CD4-positive, alpha-beta T cell treated with Interleukin-2 at 100 ng/mL for 4 hours (primary cell): Measurements from ENCODE around the gene KIF1B.
"Not testable (repeated sequence)": the region's sequence is repeated elsewhere in the genome, so short reads cannot be mapped to it uniquely, and the experiment has no call there.

ENCODE experiments used
- DNase-seq: peaks from one replicate; pipeline ENCODE4 v3.0.0-alpha.2; 2020; ENCODE audit warnings: low spot score

Gene KIF1B

GRCh38 chr1:10192263-10192662 is 18.1 kb upstream of the KIF1B start:
- DNase-seq: no peak

DNA sequence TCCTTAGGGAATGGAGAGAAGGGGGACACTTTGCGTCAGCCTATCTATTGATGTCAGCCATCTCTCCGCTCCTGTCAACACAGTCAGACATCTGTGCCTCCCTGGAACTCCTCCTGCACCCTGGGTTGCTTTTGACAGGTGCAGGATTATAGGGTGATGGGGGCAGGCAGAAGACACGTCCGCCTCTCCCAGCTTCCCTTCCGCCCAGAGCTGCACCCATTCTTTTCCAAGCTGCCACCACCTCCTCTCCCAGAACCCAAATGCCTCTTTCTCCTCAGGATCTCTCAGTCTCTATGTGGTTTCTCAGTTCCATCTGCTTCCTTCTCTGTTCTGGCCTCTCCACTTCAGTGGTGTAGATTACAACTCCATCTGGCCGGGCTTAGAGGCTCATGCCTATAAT is 17.1 kb upstream of the KIF1B start:
- DNase-seq: no peak

DNA sequence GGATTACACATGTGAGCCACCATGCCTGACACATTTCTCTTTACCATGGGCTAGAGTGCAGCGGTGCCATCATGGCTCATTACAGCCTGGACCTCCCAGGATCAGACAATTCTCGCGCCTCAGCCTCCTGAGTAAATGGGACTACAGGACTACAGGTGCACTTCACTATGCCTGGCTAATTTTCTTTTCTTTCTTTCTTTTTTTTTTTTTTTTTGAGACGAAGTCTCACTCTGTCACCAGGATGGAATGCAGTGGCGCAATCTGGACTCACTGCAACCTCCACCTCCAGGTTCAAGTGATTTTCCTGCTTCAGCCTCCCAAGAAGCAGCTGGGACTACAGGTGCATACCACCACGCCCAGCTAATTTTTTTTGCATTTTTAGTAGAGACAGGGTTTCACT is 14.8 kb upstream of the KIF1B start:
- DNase-seq: no peak

DNA sequence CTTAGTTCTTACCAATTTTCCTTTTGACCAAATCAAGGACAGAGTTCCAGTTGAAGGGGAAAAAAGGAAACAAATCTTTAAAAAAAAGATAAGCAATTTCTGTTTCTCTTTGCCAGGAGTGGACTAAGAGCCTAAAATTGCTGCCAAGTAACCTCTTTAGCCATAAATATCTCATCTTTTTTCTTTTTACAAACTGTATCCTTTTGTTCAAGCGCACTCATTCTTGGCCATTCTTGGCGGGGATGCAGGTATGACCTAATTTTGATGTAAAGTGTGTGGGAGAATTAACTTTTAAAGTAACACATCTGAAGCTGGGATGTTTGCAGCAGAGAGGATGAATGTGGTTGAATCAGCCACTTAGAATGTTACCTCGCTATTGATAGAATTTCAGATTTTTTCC is 13.4 kb upstream of the KIF1B start:
- DNase-seq: no peak

- no peak for DNase-seq
Observed at GRCh38 chr1:10200620-10201019, 9.8 kb upstream of the KIF1B start.

- no peak for DNase-seq
Observed at GRCh38 chr1:10204003-10204642, 6.2 kb upstream of the KIF1B start.

DNA sequence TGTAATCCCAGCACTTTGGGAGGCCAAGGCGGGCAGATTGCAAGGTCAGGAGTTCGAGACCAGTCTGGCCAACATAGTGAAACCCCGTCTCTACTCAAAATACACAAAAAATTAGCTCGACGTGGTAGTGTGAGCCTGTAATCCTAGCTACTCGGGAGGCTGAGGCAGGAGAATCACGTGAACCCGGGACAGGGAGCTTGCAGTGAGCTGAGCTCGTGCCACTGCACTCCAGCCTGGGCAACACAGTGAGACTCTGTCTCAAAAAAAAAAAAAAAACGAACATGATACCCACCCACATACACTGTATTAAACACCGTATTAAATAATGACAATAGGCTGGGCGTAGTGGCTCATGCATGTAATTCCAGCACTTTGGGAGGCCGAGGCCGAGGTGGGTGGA is 5.2 kb upstream of the KIF1B start:
- not testable (repeated sequence) for DNase-seq

DNA sequence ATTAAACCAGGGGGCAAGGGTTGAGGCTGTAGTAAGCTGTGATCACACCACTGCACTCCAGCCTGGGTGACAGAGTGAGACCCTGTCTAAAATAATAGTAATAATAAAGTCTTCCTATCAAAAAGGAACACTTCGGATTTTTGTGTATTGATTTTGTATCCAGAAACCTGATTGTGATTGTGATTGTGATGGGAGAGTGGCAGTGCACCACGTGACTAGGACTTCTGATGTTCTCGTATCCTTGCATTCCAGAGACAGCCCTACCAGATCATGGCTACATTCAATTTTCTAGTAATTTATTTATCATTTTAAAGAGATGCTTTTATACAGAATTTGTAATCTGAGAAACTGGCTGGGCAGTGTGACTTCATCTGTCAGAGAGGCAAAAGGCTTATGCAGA is 2.6 kb upstream of the KIF1B start:
- no peak for DNase-seq

- no peak for DNase-seq
Observed at GRCh38 chr1:10208537-10208936, 1.8 kb upstream of the KIF1B start.

GRCh38 chr1:10209590-10209904 is 823 bp upstream of the KIF1B start:
- DNase-seq: no peak

GRCh38 chr1:10210841-10211804 is 753 bp downstream of the KIF1B start:
- no peak for DNase-seq

DNA sequence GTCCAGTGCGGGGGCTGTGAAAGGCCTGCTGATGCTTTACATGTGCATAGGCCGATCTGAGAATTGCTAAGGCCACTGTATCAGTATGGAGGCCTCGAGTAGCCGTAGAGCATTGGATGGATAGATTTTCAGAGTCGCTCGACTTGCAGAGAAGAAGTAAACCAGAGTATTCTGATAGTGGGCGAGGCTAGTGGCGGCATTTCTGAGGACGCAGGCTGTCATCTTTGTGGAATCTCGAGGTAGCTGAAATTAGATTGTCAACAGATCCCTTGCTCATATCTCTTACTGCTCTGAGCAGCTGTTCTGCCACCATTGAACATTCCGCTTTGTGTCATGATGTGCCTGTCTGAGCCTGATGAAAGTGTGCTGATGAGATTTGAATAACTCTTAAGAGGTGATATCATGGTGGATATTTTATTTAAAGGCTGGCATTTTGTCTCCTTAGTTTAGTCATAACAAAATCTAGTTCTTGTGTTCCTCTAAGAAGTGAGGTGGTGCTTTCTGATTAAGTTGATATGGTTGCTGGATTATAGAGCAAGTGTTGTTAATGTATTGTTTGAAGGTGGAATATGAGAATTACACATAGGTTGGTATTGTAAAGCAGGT is 1.5 kb downstream of the KIF1B start:
- no peak for DNase-seq

DNA sequence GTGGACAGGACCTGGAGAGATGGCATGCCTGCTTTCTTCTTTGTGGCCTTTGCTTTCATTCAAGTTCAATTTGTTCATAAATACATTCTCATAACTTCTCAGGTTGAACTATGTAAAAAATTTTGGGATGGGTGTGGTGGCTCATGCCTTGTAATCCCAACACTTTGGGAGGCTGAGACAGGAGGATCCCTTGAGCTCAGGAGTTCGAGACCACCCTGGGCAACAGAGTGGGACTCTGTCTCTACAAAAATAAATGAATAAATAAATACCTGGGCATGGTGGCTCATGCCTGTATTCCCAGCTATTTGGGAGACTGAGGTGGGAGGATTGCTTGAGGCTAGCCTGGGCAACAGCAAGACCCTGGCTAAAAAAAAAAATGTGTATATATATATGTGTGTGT is 2.1 kb downstream of the KIF1B start:
- DNase-seq: no peak

- no peak for DNase-seq
Observed at GRCh38 chr1:10213186-10213705, 2.9 kb downstream of the KIF1B start.

DNA sequence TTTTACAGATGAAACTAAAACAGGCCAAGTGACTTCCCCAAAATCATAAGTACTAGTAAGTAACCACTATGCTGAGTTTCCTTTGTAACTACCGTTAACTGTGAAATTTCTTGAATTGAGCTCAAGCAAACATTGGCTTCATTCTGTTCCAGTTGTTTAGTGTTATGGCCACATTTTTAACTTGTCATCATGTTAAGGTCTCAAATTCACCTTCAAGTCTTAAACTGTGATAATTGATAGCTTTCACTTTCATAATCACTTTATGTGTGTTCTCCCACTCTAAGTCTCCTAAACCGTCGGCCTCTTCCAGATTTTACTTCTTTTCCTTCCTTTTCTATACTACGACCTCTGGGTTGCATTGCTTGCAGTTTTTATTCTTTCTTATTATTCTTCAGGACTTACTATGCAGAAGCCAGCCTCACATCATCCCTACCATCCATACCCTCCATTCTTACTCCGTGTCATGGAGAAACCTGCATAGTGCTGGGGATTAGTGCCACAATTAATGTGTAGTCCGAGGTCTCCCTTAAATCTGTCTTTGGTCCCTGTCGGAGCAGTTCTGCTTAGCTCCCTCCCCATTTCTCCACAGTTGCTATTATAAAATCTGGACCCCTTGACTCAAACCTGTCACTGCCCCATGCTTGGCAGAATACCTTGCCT is 5.8 kb downstream of the KIF1B start:
- DNase-seq: no peak

DNA sequence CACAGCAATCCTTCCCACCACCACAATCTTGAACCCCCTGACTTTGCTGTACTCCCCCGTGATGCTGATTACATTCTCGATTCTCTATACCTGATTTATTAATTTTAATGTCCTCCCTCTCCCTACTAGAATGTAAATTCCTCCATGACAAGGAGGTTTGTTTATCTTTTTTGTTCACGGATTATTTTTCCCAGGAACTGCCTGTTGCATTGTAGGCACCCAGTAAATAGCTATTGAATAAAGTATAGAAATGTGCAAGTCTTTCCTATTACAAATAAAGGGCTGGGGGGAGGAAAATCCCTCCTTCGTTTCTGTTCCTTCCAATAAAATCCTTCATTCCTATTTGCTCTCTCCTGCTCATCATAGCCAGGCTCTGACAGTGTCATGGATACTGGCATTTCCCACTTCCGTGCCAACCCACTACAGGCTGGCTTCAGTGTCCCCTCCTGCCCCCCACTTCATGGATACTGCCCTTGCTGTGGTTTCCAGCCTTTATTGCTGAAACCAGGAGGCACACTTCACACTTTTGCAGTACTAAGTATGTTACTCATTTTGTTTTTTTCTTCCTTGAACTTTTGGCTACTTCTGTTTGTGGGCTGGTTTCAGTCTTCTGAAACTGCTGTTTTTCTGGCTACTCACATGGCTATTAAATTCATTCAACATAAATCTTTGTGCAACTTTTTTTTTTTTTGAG is 7.5 kb downstream of the KIF1B start:
- DNase-seq: no peak

GRCh38 chr1:10220200-10220599 is 9.8 kb downstream of the KIF1B start:
- no peak for DNase-seq

GRCh38 chr1:10220657-10221056 is 10.3 kb downstream of the KIF1B start:
- not testable (repeated sequence) for DNase-seq

DNA sequence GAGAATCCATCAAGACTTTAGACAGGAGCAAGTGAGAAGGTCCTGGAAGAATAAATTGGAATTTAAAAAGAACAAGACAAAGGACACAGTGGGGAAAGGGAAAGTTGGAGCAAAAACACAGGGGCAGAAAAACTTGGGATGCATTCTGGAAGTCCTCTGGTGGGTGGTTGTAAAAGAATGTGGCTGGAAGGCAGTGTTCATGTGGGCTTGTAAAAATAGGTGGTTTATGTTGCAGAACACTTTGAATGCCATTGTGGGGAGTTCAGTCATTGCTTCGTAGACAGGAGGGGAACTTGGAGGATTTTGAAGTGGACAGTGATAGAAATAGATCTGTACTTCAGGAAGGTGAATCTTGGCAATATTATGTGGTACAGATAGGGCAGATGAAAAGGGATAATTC is 15.2 kb downstream of the KIF1B start:
- DNase-seq: no peak

DNA sequence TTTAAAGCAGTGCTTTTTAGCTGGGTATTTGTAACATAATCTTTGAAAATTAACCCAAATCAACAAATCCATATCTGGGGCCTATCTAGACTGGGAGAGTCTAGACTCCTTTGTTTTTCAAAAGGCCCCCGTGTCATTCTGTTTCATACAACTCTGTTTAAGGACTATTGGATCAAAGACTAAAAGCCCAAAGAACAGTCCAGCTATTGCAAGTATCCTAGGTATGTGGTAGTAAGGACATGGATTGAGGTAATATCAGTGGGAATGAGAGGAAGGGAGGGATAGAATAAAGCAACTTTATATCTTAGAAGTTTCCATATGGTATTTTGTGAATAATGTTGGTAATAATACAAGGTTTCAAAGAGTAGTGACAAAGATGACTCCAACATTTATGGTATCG is 18.2 kb downstream of the KIF1B start:
- DNase-seq: no peak

DNA sequence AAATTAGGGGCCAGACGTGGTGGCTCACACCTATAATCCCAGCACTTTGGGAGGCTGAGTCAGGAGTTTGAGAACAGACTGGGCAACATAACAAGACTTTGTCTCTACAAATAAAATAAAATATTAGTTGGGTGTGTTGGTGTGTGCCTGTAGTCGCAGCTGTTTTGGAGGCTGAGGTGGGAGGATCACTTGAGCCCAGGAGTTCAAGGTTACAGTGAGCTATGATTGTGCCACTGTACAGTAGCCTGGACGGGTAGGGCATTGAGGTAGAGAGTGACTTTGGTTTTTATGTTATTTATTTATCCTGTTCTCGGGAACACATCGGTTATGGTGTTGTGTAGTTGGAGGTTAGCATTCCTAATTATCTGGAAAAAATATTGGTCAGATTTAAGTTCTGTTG is 19.5 kb downstream of the KIF1B start:
- no peak for DNase-seq

DNA sequence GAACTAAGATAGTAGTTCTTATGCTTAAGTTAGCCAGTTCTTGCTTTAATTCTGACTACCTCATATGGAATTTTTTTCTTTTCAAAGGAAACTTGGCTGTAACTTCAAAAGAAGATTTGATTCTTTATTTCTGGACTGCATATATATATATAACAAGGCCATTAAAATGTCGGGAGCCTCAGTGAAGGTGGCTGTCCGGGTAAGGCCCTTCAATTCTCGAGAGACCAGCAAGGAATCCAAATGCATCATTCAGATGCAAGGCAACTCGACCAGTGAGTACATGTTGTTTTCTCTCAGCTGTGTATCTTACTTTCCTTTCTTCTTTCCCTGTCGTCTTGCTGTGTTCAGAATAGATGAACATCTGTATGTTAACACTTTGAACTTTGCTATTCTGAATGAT is 21.8 kb downstream of the KIF1B start:
- DNase-seq: no peak
